Measurements from ENCODE around the gene FXYD3. TPM values are rescaled to one million over a fixed set of nuclear protein-coding genes. Genes with fewer than 3 reads are reported as not detected.

FXYD3 gene
- total and polyA plus RNA-seq, 2 of the 13 experiments (the other 11 are each of a cell fraction or from before 2014, with no cell fraction given) = 4.9 TPM; not detected in 1

- no peaks in the 10 kb centered on the region for H3K36me3 ChIP-seq (replicated peaks in 1 of 2; ENCODE audit: control insufficient read depth in 1 of 2, insufficient read depth in 2 of 2, low read length in 2 of 2)
- WGBS (ENCODE audit: low lambda C conversion rate) = 0% methylated on average over 1 of the region's 5 CpGs
- peaks cover 57% of the 10 kb centered on the region for H3K4me1 ChIP-seq (ENCODE audit: insufficient read depth, low read length)
- H3K9ac ChIP-seq (ENCODE audit: insufficient read depth, low read depth, low read length) = peak overlapping the region; percentile 38
- in situ Hi-C loops (cut with HindIII; ENCODE audit: extremely low pct_ligation_motif_present, low pct_unique_long_range_greater_than_20kb) = no loop called here
- H3K27ac ChIP-seq (ENCODE audit: extremely low read length, insufficient read depth, low read length) = peak overlapping the region; percentile 56
- H2AFZ ChIP-seq (ENCODE audit: low read length) = no peak overlapping the region
- intact Hi-C loops (cut with micrococcal nuclease; ENCODE audit: unreplicated experiment) = no loop called here
- H3K4me3 ChIP-seq (replicated peaks in 1 of 3; ENCODE audit: insufficient read depth in 1 of 3, low read depth in 2 of 3, low read length in 3 of 3) = no peak overlapping the region; a peak in 1 of 6 replicates
- POLR2A ChIA-PET = no interaction called here
- no TSS peak for BruUV-seq (replicated peaks)
- no peaks in the 10 kb centered on the region for H4K20me1 ChIP-seq (ENCODE audit: insufficient read depth, low read length)
- peak; percentile 90 for DNase-seq (ENCODE audit: low spot score)
- no peaks in the 10 kb centered on the region for H3K9me3 ChIP-seq (ENCODE audit: low read length)
- ATAC-seq = peak; percentile 72
- FAIRE-seq = peak; percentile 77
- CTCF ChIA-PET (ENCODE audit: low intra/inter-chr PET ratio, low total read pairs) = no interaction called here
- H3K79me2 ChIP-seq (ENCODE audit: insufficient read depth, low read length) = no peaks in the 10 kb centered on the region
- H3K4me2 ChIP-seq (ENCODE audit: low read depth, low read length) = peak overlapping the region; percentile 51
- no peaks in the 10 kb centered on the region; a peak in 1 of 5 replicates for H3K27me3 ChIP-seq (ENCODE audit: control insufficient read depth in 1 of 2, insufficient read depth in 2 of 2, low read length in 2 of 2)
- no peak for TF ChIP-seq PHF8 (CRISPR knock-in tag; IDR thresholded peaks at IDR 0.05)
- no peak for TF ChIP-seq ZNF567 (CRISPR knock-in tag; IDR thresholded peaks at IDR 0.05; ENCODE audit: borderline replicate concordance)
- TF ChIP-seq SP5 (CRISPR knock-in tag; IDR thresholded peaks at IDR 0.05; ENCODE audit: borderline replicate concordance, low read depth) = peak; percentile 93
- TF ChIP-seq MAX (IDR thresholded peaks at IDR 0.05) = peak; percentile 28; the same call in 1 of the 2 replicates
- TF ChIP-seq ZNF557 (CRISPR knock-in tag; IDR thresholded peaks at IDR 0.05) = no peak
- 0 out of 2 replicates have a peak, but pooled peaks have one; percentile 26 for TF ChIP-seq THAP11 (CRISPR knock-in tag; IDR thresholded peaks at IDR 0.05)
- 0 out of 2 replicates have a peak, but pooled peaks have one; percentile 15 for TF ChIP-seq FOSL1 (CRISPR knock-in tag; IDR thresholded peaks at IDR 0.05; ENCODE audit: borderline replicate concordance)
- no peak for TF ChIP-seq ZNF354B (CRISPR knock-in tag; IDR thresholded peaks at IDR 0.05)
- TF ChIP-seq THAP9 (CRISPR knock-in tag; IDR thresholded peaks at IDR 0.05; ENCODE audit: borderline replicate concordance) = no peak
- TF ChIP-seq GATAD2A (CRISPR knock-in tag; IDR thresholded peaks at IDR 0.05) = peak; percentile 57
- no peak for TF ChIP-seq ISL2 (CRISPR knock-in tag; IDR thresholded peaks at IDR 0.05)
- TF ChIP-seq MED1 (CRISPR knock-in tag; IDR thresholded peaks at IDR 0.05) = peak; percentile 26; the same call in 1 of the 2 replicates
- no peak for TF ChIP-seq RBM22 (optimal IDR thresholded peaks at IDR 0.05; ENCODE audit: low read length)
- no peak for TF ChIP-seq ZNF362 (CRISPR knock-in tag; IDR thresholded peaks at IDR 0.05; ENCODE audit: borderline replicate concordance)
- no peak for TF ChIP-seq POLR2AphosphoS5 (IDR thresholded peaks at IDR 0.05; ENCODE audit: low read depth, low read length)
- no peak for TF ChIP-seq SETDB1 (CRISPR knock-in tag; IDR thresholded peaks at IDR 0.05; ENCODE audit: borderline replicate concordance)
- no peak for TF ChIP-seq CTCF (CRISPR knock-in tag; IDR thresholded peaks at IDR 0.05)
- TF ChIP-seq ONECUT2 (CRISPR knock-in tag; IDR thresholded peaks at IDR 0.05) = no peak
- no peak for TF ChIP-seq IKZF1 (IDR thresholded peaks at IDR 0.05)
- no peak for TF ChIP-seq RELA (CRISPR knock-in tag; IDR thresholded peaks at IDR 0.05)
- TF ChIP-seq ZNF260 (CRISPR knock-in tag; IDR thresholded peaks at IDR 0.05; ENCODE audit: borderline replicate concordance, low read depth) = no peak
These were observed 8.1 kb upstream of the FXYD3 start for GRCh38 chr19:35107545-35107944.
